Measurements from ENCODE around the gene SETX.

- TF ChIP-seq, protein P1, sequence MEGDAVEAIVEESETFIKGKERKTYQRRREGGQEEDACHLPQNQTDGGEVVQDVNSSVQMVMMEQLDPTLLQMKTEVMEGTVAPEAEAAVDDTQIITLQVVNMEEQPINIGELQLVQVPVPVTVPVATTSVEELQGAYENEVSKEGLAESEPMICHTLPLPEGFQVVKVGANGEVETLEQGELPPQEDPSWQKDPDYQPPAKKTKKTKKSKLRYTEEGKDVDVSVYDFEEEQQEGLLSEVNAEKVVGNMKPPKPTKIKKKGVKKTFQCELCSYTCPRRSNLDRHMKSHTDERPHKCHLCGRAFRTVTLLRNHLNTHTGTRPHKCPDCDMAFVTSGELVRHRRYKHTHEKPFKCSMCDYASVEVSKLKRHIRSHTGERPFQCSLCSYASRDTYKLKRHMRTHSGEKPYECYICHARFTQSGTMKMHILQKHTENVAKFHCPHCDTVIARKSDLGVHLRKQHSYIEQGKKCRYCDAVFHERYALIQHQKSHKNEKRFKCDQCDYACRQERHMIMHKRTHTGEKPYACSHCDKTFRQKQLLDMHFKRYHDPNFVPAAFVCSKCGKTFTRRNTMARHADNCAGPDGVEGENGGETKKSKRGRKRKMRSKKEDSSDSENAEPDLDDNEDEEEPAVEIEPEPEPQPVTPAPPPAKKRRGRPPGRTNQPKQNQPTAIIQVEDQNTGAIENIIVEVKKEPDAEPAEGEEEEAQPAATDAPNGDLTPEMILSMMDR (conservative IDR thresholded peaks at IDR 0.05; ENCODE audit: low read depth, low read length), result no peak
- no peak for TF ChIP-seq EZH2 (IDR thresholded peaks at IDR 0.05; ENCODE audit: low read length, unreplicated experiment)
Observed at GRCh38 chr9:132328580-132328979, 26.2 kb downstream of the SETX start.
